ENCODE measurements around the gene SLC9A9.

DNA sequence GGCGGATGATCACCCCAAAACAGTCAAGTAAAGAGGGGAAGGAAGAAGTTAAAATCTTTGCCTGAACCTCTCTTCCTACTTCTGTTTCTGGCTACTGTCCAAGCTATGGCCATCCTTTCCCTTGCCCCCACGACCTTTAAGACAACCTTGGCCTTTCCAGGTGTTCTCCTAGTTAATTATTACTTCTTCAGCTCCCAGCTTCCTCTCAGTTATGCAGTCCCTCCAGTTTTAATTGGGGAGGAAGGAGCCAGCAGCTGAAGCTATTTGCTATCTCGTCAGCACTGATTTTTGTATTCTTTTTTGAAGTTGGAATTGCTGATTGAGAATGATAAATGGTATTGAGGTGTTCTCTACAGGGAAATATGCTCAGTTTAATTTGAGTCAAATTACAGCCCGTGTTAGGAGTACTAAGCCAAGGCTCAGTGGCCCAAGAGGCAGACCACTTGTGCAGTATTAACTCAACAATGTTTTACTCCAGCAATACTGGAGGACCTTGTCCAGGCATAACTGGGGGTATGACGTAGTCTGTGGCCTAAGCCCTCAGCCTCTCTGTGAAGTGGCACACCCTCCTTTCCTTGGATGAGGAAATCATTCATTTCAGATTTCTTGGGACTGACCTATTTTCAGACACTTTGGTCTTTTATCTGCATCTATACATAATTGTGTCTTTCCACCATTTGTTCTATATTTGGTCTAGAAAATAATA is 336.9 kb downstream of the SLC9A9 start:
- TF ChIP-seq, protein P1, sequence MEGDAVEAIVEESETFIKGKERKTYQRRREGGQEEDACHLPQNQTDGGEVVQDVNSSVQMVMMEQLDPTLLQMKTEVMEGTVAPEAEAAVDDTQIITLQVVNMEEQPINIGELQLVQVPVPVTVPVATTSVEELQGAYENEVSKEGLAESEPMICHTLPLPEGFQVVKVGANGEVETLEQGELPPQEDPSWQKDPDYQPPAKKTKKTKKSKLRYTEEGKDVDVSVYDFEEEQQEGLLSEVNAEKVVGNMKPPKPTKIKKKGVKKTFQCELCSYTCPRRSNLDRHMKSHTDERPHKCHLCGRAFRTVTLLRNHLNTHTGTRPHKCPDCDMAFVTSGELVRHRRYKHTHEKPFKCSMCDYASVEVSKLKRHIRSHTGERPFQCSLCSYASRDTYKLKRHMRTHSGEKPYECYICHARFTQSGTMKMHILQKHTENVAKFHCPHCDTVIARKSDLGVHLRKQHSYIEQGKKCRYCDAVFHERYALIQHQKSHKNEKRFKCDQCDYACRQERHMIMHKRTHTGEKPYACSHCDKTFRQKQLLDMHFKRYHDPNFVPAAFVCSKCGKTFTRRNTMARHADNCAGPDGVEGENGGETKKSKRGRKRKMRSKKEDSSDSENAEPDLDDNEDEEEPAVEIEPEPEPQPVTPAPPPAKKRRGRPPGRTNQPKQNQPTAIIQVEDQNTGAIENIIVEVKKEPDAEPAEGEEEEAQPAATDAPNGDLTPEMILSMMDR (IDR thresholded peaks at IDR 0.05), result no peak
- no peak for TF ChIP-seq EP300 (IDR thresholded peaks at IDR 0.05)
- no peak for TF ChIP-seq POLR2A (IDR thresholded peaks at IDR 0.05)

Data from gastroesophageal sphincter (tissue), 3 donors.